Breast epithelium (tissue), 4 donors: Measurements from ENCODE around the gene DLG1. TPM values are rescaled to one million over a fixed set of nuclear protein-coding genes. Genes with fewer than 3 reads are reported as not detected.

Experiments
- DNase-seq, 2 donors: peaks; one replicate each; pipeline ENCODE4 v3.0.0-alpha.2; 2019; ENCODE audit warnings: low spot score in 2 of 2
- H3K27ac ChIP-seq, 2 donors: fragments of 200-600 bp; sonication (generic) in 1 of 2; one replicate each; pipeline ENCODE4 v1.5.1; 2016 to 2019; ENCODE audit warnings: mild to moderate bottlenecking in 1 of 2
- H3K27me3 ChIP-seq, 2 donors: fragments of 200-600 bp; sonication (generic) in 1 of 2; one replicate each; pipeline versions ENCODE4 v1.5.1 to v1.6.0; 2017 to 2019; ENCODE audit warnings: control low read depth in 1 of 2, mild to moderate bottlenecking in 1 of 2
- H3K36me3 ChIP-seq: fragments of 200-600 bp; one replicate; pipeline ENCODE4 v1.5.1; 2019
- H3K4me1 ChIP-seq, 2 donors: fragments of 200-600 bp; sonication (generic); one replicate each; pipeline ENCODE4 v1.5.1; 2016 to 2019; ENCODE audit warnings: control low read depth in 1 of 2
- H3K4me3 ChIP-seq, 3 donors: fragments of 200-600 bp; sonication (generic); 1 replicate in 2 of 3; 2 replicates in 1 of 3; pipeline ENCODE4 v1.5.1; 2016 to 2019; ENCODE audit warnings: mild to moderate bottlenecking in 3 of 3, moderate library complexity in 2 of 3
- H3K9me3 ChIP-seq, 2 donors: fragments of 200-600 bp; sonication (generic) in 1 of 2; one replicate each; pipeline ENCODE4 v1.5.1; 2016 to 2019; ENCODE audit warnings: control low read depth in 1 of 2
- CTCF ChIP-seq, 3 donors: fragments of 450-650 bp; IDR thresholded peaks; one replicate each; pipeline ENCODE4 v1.5.1; 2016 to 2017; ENCODE audit warnings: antibody characterized with exemption in 3 of 3, mild to moderate bottlenecking in 3 of 3, moderate library complexity in 3 of 3
- POLR2A ChIP-seq: fragments of 450-650 bp; IDR thresholded peaks from one replicate; pipeline ENCODE4 v1.6.1; 2016; ENCODE audit warnings: antibody characterized with exemption, mild to moderate bottlenecking, moderate library complexity
- POLR2AphosphoS5 ChIP-seq, 3 donors: sonication (generic); formaldehyde crosslinking; IDR thresholded peaks; one replicate each; pipeline ENCODE4 v1.6.1; 2017; ENCODE audit warnings: antibody characterized with exemption in 3 of 3
- intact Hi-C: fragments of 100-400 bp; cut with DNase I; formaldehyde crosslinking; loops from one replicate; pipeline ENCODE4 v1.15.1; 2023; ENCODE audit warnings: low total_unique reads
- total RNA-seq, 3 donors: library from RNA; depleted of rRNA; stranded (reverse); fragments of >200 nt; gene quantifications; one replicate each; pipeline ENCODE4 v1.1.0, GENCODE V29; 2016

DLG1 gene
- total RNA-seq, 3 donors from 2014 or later = 76.0 to 100 (median 76.7) TPM

- no peaks in the 10 kb centered on the region for H3K27me3 ChIP-seq
- DNase-seq = no peak
- H3K27ac ChIP-seq = no peak overlapping the region
- H3K9me3 ChIP-seq = no peaks in the 10 kb centered on the region
- intact Hi-C loops = no loop called here
- H3K4me1 ChIP-seq = no peaks in the 10 kb centered on the region
- TF ChIP-seq POLR2AphosphoS5 (IDR thresholded peaks at IDR 0.05) = no peak
- TF ChIP-seq POLR2A = no peak
- no peak for TF ChIP-seq CTCF (IDR thresholded peaks at IDR 0.05)
- no peak overlapping the region for H3K4me3 ChIP-seq
- no peaks in the 10 kb centered on the region for H3K36me3 ChIP-seq
Measured at GRCh38 chr3:197256104-197256503, 42.3 kb downstream of the DLG1 start.

- H3K9me3 ChIP-seq = peaks cover 0 to 19% of the 10 kb centered on the region in 2 donors
- no peak for DNase-seq
- TF ChIP-seq POLR2AphosphoS5 (IDR thresholded peaks at IDR 0.05) (no peak), POLR2A (no peak), CTCF (IDR thresholded peaks at IDR 0.05) (no peak)
- no peaks in the 10 kb centered on the region for H3K4me1 ChIP-seq
- intact Hi-C loops = no loop called here
- H3K27me3 ChIP-seq = no peaks in the 10 kb centered on the region
- no peak overlapping the region for H3K4me3 ChIP-seq
- H3K36me3 ChIP-seq = no peaks in the 10 kb centered on the region
- H3K27ac ChIP-seq = no peak overlapping the region
Measured at GRCh38 chr3:197253238-197253947, 45.0 kb downstream of the DLG1 start.

- peaks cover 0 to 22% of the 10 kb centered on the region in 2 donors for H3K9me3 ChIP-seq
- intact Hi-C loops = no loop called here
- H3K4me3 ChIP-seq = no peak overlapping the region
- DNase-seq = no peak
- no peaks in the 10 kb centered on the region for H3K4me1 ChIP-seq
- H3K27me3 ChIP-seq = no peaks in the 10 kb centered on the region
- no peak overlapping the region for H3K27ac ChIP-seq
- H3K36me3 ChIP-seq = no peaks in the 10 kb centered on the region
- no peak for TF ChIP-seq POLR2AphosphoS5 (IDR thresholded peaks at IDR 0.05)
- TF ChIP-seq CTCF (IDR thresholded peaks at IDR 0.05) = no peak
- no peak for TF ChIP-seq POLR2A
Measured at GRCh38 chr3:197249542-197249941, 48.9 kb downstream of the DLG1 start.

- no peaks in the 10 kb centered on the region for H3K27me3 ChIP-seq
- H3K9me3 ChIP-seq = peaks cover under 1 to 23% of the 10 kb centered on the region in 2 donors
- no peak overlapping the region for H3K4me3 ChIP-seq
- intact Hi-C loops = no loop called here
- H3K27ac ChIP-seq = no peak overlapping the region
- H3K4me1 ChIP-seq = no peaks in the 10 kb centered on the region
- H3K36me3 ChIP-seq = no peaks in the 10 kb centered on the region
- no peak for DNase-seq
- no peak for TF ChIP-seq POLR2AphosphoS5 (IDR thresholded peaks at IDR 0.05)
- no peak for TF ChIP-seq CTCF (IDR thresholded peaks at IDR 0.05)
- TF ChIP-seq POLR2A = no peak
Measured at GRCh38 chr3:197248341-197248740, 50.1 kb downstream of the DLG1 start.

- Histone ChIP-seq H3K9me3 (peaks cover 8 to 45% of the 10 kb centered on the region in 2 donors), H3K27me3 (no peaks in the 10 kb centered on the region)
Measured at GRCh38 chr3:197244751-197245150, 53.7 kb downstream of the DLG1 start.

More at GRCh38 chr3:197244751-197245150, 53.7 kb downstream of the DLG1 start:
- no peak for DNase-seq
- Histone ChIP-seq H3K36me3 (no peaks in the 10 kb centered on the region), H3K4me3 (no peak overlapping the region), H3K4me1 (no peaks in the 10 kb centered on the region), H3K27ac (no peak overlapping the region)
- intact Hi-C loops = no loop called here
- no peak for TF ChIP-seq POLR2AphosphoS5 (IDR thresholded peaks at IDR 0.05)
- TF ChIP-seq POLR2A = no peak
- no peak for TF ChIP-seq CTCF (IDR thresholded peaks at IDR 0.05)
